GM12878 (cell line): ENCODE data around the gene SSBP4. TPM values are rescaled to one million over a fixed set of nuclear protein-coding genes. Genes with fewer than 3 reads are reported as not detected.

Source experiments
- ATAC-seq: fragments of 200-7000 bp; cut with Tn5 transposase; 3 replicates; pipeline ENCODE4 v1.9.1; 2020; ENCODE audit warnings: mild to moderate bottlenecking, moderate library complexity
- BruUV-seq: library from RNA; stranded (reverse); fragments of 400-500 nt; replicated peaks from 2 replicates; lab custom pipeline; 2021; lab: Mats Ljungman, UMichigan
- CTCF ChIA-PET: fragments of 300-600 bp; sonication (Branson Sonifier 250); formaldehyde crosslinking; extraction: SDS; loops from one replicate; lab custom pipeline; 2021; ENCODE audit warnings: inconsistent platforms; lab: Yijun Ruan, JAX
- POLR2A ChIA-PET: fragments of 350-600 bp; formaldehyde crosslinking; extraction: SDS; loops from one replicate; lab custom pipeline; 2021; ENCODE audit warnings: inconsistent platforms; lab: Charles Lee
- RAD21 ChIA-PET: fragments of 300-600 bp; sonication (Branson Sonifier 250); formaldehyde crosslinking; loops from one replicate; lab custom pipeline; 2023; ENCODE audit warnings: antibody characterized with exemption; ENCODE audit not compliant: unreplicated experiment; lab: Charles Lee
- SMC1A ChIA-PET: fragments of 300-600 bp; sonication (Branson Sonifier 250); formaldehyde crosslinking; loops from one replicate; lab custom pipeline; 2023; ENCODE audit not compliant: unreplicated experiment, uncharacterized antibody; lab: Charles Lee
- DNase-seq: peaks from one replicate; pipeline ENCODE4 v3.0.0-alpha.2; 2011; ENCODE audit warnings: low read depth, low spot score
- FAIRE-seq: peaks from 3 replicates; lab custom pipeline; 2011; peaks lifted over from hg19 to GRCh38; lab: Jason Lieb, UNC
- H2AFZ ChIP-seq: 2 replicates; pipeline ENCODE4 v1.6.0; 2011; ENCODE audit warnings: low read depth, low read length, control low read depth; ENCODE audit not compliant: control insufficient read depth
- H3K27ac ChIP-seq: 2 replicates; pipeline ENCODE4 v1.5.1; 2011; ENCODE audit warnings: control low read depth; ENCODE audit not compliant: control insufficient read depth, insufficient read depth
- H3K27me3 ChIP-seq, 2 experiments: replicated peaks in 1 of 2; 2 replicates each; pipeline versions ENCODE4 v1.6.0 to v1.6.1; 2011; ENCODE audit warnings: low read length in 1 of 2; ENCODE audit not compliant: control insufficient read depth in 2 of 2, insufficient read depth in 2 of 2
- H3K36me3 ChIP-seq, 2 experiments: 2 replicates each; pipeline ENCODE4 v1.5.1; 2011; ENCODE audit warnings: low read length in 1 of 2; ENCODE audit not compliant: control insufficient read depth in 2 of 2, insufficient read depth in 2 of 2
- H3K4me1 ChIP-seq: 2 replicates; pipeline ENCODE4 v1.6.1; 2011; ENCODE audit warnings: mild to moderate bottlenecking, low read length, moderate library complexity, mixed read lengths; ENCODE audit not compliant: control insufficient read depth, insufficient read depth
- H3K4me2 ChIP-seq: 2 replicates; pipeline ENCODE4 v1.6.0; 2011; ENCODE audit warnings: control low read depth; ENCODE audit not compliant: control insufficient read depth, insufficient read depth
- H3K4me3 ChIP-seq: fragments of 200-600 bp; sonication (generic); 2 replicates; pipeline ENCODE4 v1.5.1; 2016
- H3K79me2 ChIP-seq: 2 replicates; pipeline ENCODE4 v1.6.0; 2011; ENCODE audit warnings: low read length; ENCODE audit not compliant: control insufficient read depth, insufficient read depth
- H3K9ac ChIP-seq: 2 replicates; pipeline ENCODE4 v1.8.0; 2011; ENCODE audit warnings: low read length, control low read depth, mixed read lengths; ENCODE audit not compliant: control insufficient read depth, insufficient read depth
- H3K9me3 ChIP-seq: replicated peaks from 3 replicates; pipeline ENCODE4 v1.5.1; 2011; ENCODE audit warnings: mild to moderate bottlenecking, low read length; ENCODE audit not compliant: control insufficient read depth, insufficient read depth
- H4K20me1 ChIP-seq: 2 replicates; pipeline ENCODE4 v1.6.0; 2011; ENCODE audit not compliant: control insufficient read depth, insufficient read depth
- E2F8 ChIP-seq: fragments of 450-650 bp; IDR thresholded peaks from 2 replicates; pipeline ENCODE4 v1.6.1; 2018; ENCODE audit warnings: mild to moderate bottlenecking, low read depth, moderate library complexity; ENCODE audit not compliant: partially characterized antibody
- GATAD2B ChIP-seq: fragments of 450-650 bp; conservative IDR thresholded peaks from 2 replicates; pipeline ENCODE4 v1.6.1; 2017; ENCODE audit warnings: low read depth, mild to moderate bottlenecking, moderate library complexity
- JUND ChIP-seq: IDR thresholded peaks from 2 replicates; pipeline ENCODE4 v1.6.1; 2012; ENCODE audit warnings: low read depth, mild to moderate bottlenecking, low read length, improper control_type of control experiment, moderate library complexity
- NRF1 ChIP-seq: conservative IDR thresholded peaks from 2 replicates; pipeline ENCODE4 v1.6.1; 2011; ENCODE audit warnings: mild to moderate bottlenecking, low read depth, low read length, improper control_type of control experiment
- POLR2A ChIP-seq: IDR thresholded peaks from 2 replicates; pipeline ENCODE4 v1.6.1; 2011; ENCODE audit warnings: low read depth, mild to moderate bottlenecking, low read length
- RCOR1 ChIP-seq: conservative IDR thresholded peaks from 2 replicates; pipeline ENCODE4 v1.6.1; 2012; ENCODE audit warnings: low read depth, low read length, improper control_type of control experiment
- SREBF2 ChIP-seq: IDR thresholded peaks from 2 replicates; pipeline ENCODE4 v1.6.1; 2012; ENCODE audit warnings: mild to moderate bottlenecking, low read length
- TARDBP ChIP-seq: IDR thresholded peaks from 2 replicates; pipeline ENCODE4 v1.6.1; 2016; ENCODE audit warnings: borderline replicate concordance
- ZBTB40 ChIP-seq: fragments of 450-650 bp; IDR thresholded peaks from 2 replicates; pipeline ENCODE4 v1.6.1; 2016; ENCODE audit warnings: mild to moderate bottlenecking, moderate library complexity, borderline replicate concordance
- WGBS: methylation state at CpG from one replicate; pipeline ENCODE4 v1.1.6; 2016; ENCODE audit warnings: low lambda C conversion rate; ENCODE audit not compliant: insufficient replicate concordance, insufficient coverage; ENCODE audit errors: missing lambda C conversion rate; 5-methylcytosine and 5-hydroxymethylcytosine counted together
- in situ Hi-C: fragments of 300-500 bp; cut with MboI; formaldehyde crosslinking; loops from 9 replicates; pipeline ENCODE4 v1.14.3; 2018; ENCODE audit warnings: mixed read lengths
- intact Hi-C: fragments of 100-400 bp; cut with micrococcal nuclease; formaldehyde crosslinking; loops from one replicate; pipeline ENCODE4 v1.14.2; 2022; ENCODE audit not compliant: unreplicated experiment
- polyA plus RNA-seq, 11 experiments: library from polyadenylated mRNA; depleted of rRNA in 4 of 11; unstranded in 6 of 11; stranded (reverse) in 5 of 11; fragments of >200 nt; fragmentation: Nextera tagmentation in 4 of 11; fragmentation: Illumina TruSeq in 1 of 11; extraction: Ambion mirVana in 4 of 11; extraction: Trizol in 1 of 11; gene quantifications; 1 replicate in 1 of 11; 2 replicates in 10 of 11; pipeline versions ENCODE4 v1.2.1 to v1.2.3, GENCODE V29; 2011 to 2016; ENCODE audit warnings: inconsistent platforms in 2 of 11, missing spikeins in 2 of 11, low read depth in 1 of 11
- total RNA-seq, 4 experiments: library from RNA; depleted of rRNA in 3 of 4; stranded (reverse); fragments of >200 nt in 3 of 4; fragmentation: Illumina TruSeq in 1 of 4; extraction: Trizol in 1 of 4; gene quantifications; 2 replicates each; pipeline versions ENCODE4 v1.2.1 to v1.2.3, GENCODE V29; 2013 to 2021
- TF ChIP-seq, protein P1 (sequence below): fragments of 450-650 bp; IDR thresholded peaks from 2 replicates; pipeline ENCODE4 v1.6.1; 2017; ENCODE audit warnings: mild to moderate bottlenecking, low read depth, inconsistent platforms; ENCODE audit not compliant: poor library complexity, severe bottlenecking

The SSBP4 gene
- total and polyA plus RNA-seq, 10 of the 15 experiments (the other 5 are each of a cell fraction or from before 2014, with no cell fraction given): 0.37 to 150 (median 38.9) TPM

DNA sequence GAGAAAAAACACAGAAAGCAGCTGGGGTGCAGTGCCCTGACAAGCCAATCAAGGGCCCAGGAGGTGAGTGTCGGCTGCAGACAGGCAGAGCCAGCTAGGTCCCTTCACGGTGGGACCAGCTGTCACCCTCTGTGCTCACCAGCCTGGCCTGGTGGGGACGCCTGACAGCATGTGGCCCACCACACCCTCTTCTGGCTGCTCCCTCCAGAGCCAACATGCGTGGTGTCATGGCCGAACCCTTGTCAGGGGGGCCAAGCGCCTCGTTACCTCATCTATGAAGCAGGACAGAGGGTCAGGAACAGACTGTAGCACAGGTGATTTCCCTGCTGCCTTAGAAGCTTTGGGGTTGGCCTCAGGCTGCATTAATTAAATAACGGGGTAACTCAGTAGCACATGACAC, 58.8 kb downstream of the SSBP4 start (continued):
- TF ChIP-seq ZBTB40 (no peak), RCOR1 (no peak), NRF1 (no peak), TARDBP (no peak), GATAD2B (no peak)

DNA sequence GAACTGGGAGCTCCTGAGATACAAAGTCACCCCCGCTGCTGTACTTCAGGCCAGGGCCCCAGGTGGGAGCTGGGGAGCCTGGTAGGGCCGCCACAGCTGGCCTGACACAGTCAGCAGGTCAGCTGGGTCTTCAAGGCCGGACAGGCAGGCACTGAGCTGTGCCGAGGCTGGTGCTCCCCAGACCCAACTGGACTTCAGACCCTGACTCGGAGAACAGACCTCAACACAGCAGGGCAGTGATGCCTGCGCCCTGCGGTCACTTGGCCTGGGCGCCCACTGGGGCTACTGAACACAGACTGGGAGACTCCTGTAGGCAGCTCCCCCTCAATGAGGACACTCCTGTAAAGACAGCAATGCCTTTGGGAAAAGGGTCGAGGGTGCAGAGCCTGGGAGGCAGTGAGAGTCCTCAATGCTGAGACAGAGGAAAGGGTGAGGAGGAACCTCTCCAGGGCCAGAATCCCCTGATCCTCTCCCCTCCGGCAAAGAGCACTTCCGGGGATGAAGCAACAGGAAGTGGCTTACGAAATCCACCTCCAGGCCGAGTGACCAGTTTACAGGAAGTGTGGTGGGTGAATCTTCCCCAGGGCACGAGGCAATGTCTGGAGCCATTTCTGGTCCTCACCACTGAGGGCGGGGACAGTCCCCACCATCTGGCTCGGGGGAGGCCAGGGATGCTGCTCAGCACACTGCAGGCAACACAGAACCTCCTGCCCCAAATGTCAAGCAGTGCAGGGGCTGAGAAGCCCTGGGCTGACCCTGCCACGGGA, 59.5 kb downstream of the SSBP4 start:
- FAIRE-seq (peak; percentile 96), ATAC-seq (peak; percentile 96), DNase-seq (peak; percentile 51)
- SMC1A ChIA-PET: interaction anchor here (0.9 kb wide), 1 partner anchor 79 kb away, joined by 4 read pairs; the partner anchor contains the start of gene KXD1
- WGBS: 28% methylated on average over 17 of the region's 17 CpGs
- intact Hi-C loops: loop anchor here (5.0 kb wide), 1 partner anchor 109 kb away; the partner anchor contains the start of gene REX1BD
- Histone ChIP-seq H3K9ac (peak overlapping the region; percentile 56; the same call in 1 of the 2 replicates), H3K4me1 (peaks cover 33% of the 10 kb centered on the region), H3K4me3 (no peak overlapping the region), H3K79me2 (peaks cover 62% of the 10 kb centered on the region), H4K20me1 (peaks cover 3% of the 10 kb centered on the region), H2AFZ (peak overlapping the region; percentile 37), H3K4me2 (peak overlapping the region; percentile 77), H3K27ac (peak overlapping the region; percentile 89), H3K27me3 (no peaks in the 10 kb centered on the region), H3K36me3 (peaks cover 2 to 6% of the 10 kb centered on the region in 2 experiments; a peak in 3 of 4 replicates), H3K9me3 (no peaks in the 10 kb centered on the region)
- POLR2A ChIA-PET: interaction anchor here (0.6 to 1.7 kb wide), 2 partner anchors 42 to 106 kb away, joined by 6 to 8 read pairs; no protein-coding TSS in a partner anchor
- in situ Hi-C loops: no loop called here
- BruUV-seq: no TSS peak
- RAD21 ChIA-PET: interaction anchor here (1.6 kb wide), 1 partner anchor 41 kb away, joined by 5 read pairs; no protein-coding TSS in a partner anchor
- CTCF ChIA-PET: interaction anchor here (0.5 to 1.6 kb wide), 6 partner anchors 9 to 110 kb away, joined by 3 to 5 read pairs (median 3); partner anchors contain the start of gene REX1BD
- TF ChIP-seq JUND (0 out of 2 replicates have a peak, but pooled peaks have one; percentile 21), E2F8 (peak; percentile 26), POLR2A (peak; percentile 57), SREBF2 (no peak)
- TF ChIP-seq, protein P1, sequence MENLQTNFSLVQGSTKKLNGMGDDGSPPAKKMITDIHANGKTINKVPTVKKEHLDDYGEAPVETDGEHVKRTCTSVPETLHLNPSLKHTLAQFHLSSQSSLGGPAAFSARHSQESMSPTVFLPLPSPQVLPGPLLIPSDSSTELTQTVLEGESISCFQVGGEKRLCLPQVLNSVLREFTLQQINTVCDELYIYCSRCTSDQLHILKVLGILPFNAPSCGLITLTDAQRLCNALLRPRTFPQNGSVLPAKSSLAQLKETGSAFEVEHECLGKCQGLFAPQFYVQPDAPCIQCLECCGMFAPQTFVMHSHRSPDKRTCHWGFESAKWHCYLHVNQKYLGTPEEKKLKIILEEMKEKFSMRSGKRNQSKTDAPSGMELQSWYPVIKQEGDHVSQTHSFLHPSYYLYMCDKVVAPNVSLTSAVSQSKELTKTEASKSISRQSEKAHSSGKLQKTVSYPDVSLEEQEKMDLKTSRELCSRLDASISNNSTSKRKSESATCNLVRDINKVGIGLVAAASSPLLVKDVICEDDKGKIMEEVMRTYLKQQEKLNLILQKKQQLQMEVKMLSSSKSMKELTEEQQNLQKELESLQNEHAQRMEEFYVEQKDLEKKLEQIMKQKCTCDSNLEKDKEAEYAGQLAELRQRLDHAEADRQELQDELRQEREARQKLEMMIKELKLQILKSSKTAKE: peak; percentile 49
